ENCODE data around the gene GDPD4.
A peak's percentile ranks its signal among the peaks of the same experiment; 100 is the strongest.

Gene GDPD4

DNA sequence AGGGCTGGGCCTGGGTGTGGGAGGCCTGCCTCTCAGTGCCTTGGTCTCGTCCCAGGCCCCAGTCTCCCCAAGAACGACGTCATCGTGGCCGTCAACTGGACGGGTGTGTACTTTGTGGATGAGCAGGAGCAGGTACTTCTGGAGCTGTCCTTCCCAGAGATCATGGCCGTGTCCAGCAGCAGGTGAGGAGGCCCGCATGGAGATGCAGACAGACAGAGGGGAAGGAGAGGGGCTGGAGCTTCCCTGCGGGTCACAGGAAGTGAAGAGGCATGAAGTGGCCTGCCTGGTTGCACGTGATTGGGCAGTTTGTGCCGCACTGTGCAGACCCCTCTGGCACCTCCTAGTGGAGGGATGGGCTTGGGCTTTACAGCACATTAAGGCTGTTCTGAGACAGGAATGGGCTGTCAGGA lies 103.0 kb downstream of the GDPD4 start:
- no peaks in the 10 kb centered on the region for H3K9me3 Mint-ChIP-seq
- H3K27me3 Mint-ChIP-seq (ENCODE audit: low read depth, poor library complexity): no peaks in the 10 kb centered on the region
- no peak overlapping the region for H3K4me3 Mint-ChIP-seq
- H3K36me3 Mint-ChIP-seq (ENCODE audit: low read depth): no peaks in the 10 kb centered on the region
- TF ChIP-seq, protein P1, sequence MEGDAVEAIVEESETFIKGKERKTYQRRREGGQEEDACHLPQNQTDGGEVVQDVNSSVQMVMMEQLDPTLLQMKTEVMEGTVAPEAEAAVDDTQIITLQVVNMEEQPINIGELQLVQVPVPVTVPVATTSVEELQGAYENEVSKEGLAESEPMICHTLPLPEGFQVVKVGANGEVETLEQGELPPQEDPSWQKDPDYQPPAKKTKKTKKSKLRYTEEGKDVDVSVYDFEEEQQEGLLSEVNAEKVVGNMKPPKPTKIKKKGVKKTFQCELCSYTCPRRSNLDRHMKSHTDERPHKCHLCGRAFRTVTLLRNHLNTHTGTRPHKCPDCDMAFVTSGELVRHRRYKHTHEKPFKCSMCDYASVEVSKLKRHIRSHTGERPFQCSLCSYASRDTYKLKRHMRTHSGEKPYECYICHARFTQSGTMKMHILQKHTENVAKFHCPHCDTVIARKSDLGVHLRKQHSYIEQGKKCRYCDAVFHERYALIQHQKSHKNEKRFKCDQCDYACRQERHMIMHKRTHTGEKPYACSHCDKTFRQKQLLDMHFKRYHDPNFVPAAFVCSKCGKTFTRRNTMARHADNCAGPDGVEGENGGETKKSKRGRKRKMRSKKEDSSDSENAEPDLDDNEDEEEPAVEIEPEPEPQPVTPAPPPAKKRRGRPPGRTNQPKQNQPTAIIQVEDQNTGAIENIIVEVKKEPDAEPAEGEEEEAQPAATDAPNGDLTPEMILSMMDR (IDR thresholded peaks at IDR 0.05): peak; percentile 27
- peak; percentile 47 for DNase-seq
- H3K27ac Mint-ChIP-seq: no peak overlapping the region
- H3K4me1 Mint-ChIP-seq: peaks cover 7% of the 10 kb centered on the region

- H3K27ac Mint-ChIP-seq: peak overlapping the region; percentile 34
- TF ChIP-seq, protein P1 (IDR thresholded peaks at IDR 0.05): no peak
- H3K9me3 Mint-ChIP-seq: no peaks in the 10 kb centered on the region
- H3K36me3 Mint-ChIP-seq (ENCODE audit: low read depth): no peaks in the 10 kb centered on the region
- H3K4me3 Mint-ChIP-seq: no peak overlapping the region
- H3K27me3 Mint-ChIP-seq (ENCODE audit: low read depth, poor library complexity): no peaks in the 10 kb centered on the region
- H3K4me1 Mint-ChIP-seq: peaks cover 7% of the 10 kb centered on the region
- DNase-seq: no peak
Measured at GRCh38 chr11:77197626-77198320, 103.7 kb downstream of the GDPD4 start.

- no peak overlapping the region for H3K27ac Mint-ChIP-seq
- DNase-seq: no peak
- H3K4me1 Mint-ChIP-seq: peaks cover 7% of the 10 kb centered on the region
- no peak overlapping the region for H3K4me3 Mint-ChIP-seq
- TF ChIP-seq, protein P1 (IDR thresholded peaks at IDR 0.05): no peak
- H3K9me3 Mint-ChIP-seq: no peaks in the 10 kb centered on the region
- H3K27me3 Mint-ChIP-seq (ENCODE audit: low read depth, poor library complexity): no peaks in the 10 kb centered on the region
- no peaks in the 10 kb centered on the region for H3K36me3 Mint-ChIP-seq (ENCODE audit: low read depth)
Measured at GRCh38 chr11:77196961-77197360, 104.5 kb downstream of the GDPD4 start.

- Mint-ChIP-seq H3K36me3 (ENCODE audit: low read depth) (no peaks in the 10 kb centered on the region), H3K27me3 (ENCODE audit: low read depth, poor library complexity) (no peaks in the 10 kb centered on the region), H3K9me3 (no peaks in the 10 kb centered on the region), H3K27ac (no peak overlapping the region), H3K4me1 (peaks cover 7% of the 10 kb centered on the region), H3K4me3 (no peak overlapping the region)
- no peak for DNase-seq
- TF ChIP-seq, protein P1 (IDR thresholded peaks at IDR 0.05): no peak
Measured at GRCh38 chr11:77195071-77195755, 106.3 kb downstream of the GDPD4 start.

- TF ChIP-seq, protein P1 (IDR thresholded peaks at IDR 0.05): no peak
- DNase-seq: no peak
- Mint-ChIP-seq H3K9me3 (no peaks in the 10 kb centered on the region), H3K4me3 (no peak overlapping the region), H3K4me1 (peaks cover 7% of the 10 kb centered on the region), H3K27me3 (ENCODE audit: low read depth, poor library complexity) (no peaks in the 10 kb centered on the region), H3K36me3 (ENCODE audit: low read depth) (no peaks in the 10 kb centered on the region), H3K27ac (no peak overlapping the region)
Measured at GRCh38 chr11:77193911-77194830, 107.3 kb downstream of the GDPD4 start.

All from nephron progenitor cell (in vitro differentiated cells).